Measurements from ENCODE around the gene APOL3. TPM values are rescaled to one million over a fixed set of nuclear protein-coding genes. Genes with fewer than 3 reads are reported as not detected.
A peak's percentile ranks its signal among the peaks of the same experiment; 100 is the strongest.

The APOL3 gene
- total and polyA plus RNA-seq, 10 of the 15 experiments (the other 5 are each of a cell fraction or from before 2014, with no cell fraction given) = 6.9 to 66.8 (median 48.5) TPM

DNA sequence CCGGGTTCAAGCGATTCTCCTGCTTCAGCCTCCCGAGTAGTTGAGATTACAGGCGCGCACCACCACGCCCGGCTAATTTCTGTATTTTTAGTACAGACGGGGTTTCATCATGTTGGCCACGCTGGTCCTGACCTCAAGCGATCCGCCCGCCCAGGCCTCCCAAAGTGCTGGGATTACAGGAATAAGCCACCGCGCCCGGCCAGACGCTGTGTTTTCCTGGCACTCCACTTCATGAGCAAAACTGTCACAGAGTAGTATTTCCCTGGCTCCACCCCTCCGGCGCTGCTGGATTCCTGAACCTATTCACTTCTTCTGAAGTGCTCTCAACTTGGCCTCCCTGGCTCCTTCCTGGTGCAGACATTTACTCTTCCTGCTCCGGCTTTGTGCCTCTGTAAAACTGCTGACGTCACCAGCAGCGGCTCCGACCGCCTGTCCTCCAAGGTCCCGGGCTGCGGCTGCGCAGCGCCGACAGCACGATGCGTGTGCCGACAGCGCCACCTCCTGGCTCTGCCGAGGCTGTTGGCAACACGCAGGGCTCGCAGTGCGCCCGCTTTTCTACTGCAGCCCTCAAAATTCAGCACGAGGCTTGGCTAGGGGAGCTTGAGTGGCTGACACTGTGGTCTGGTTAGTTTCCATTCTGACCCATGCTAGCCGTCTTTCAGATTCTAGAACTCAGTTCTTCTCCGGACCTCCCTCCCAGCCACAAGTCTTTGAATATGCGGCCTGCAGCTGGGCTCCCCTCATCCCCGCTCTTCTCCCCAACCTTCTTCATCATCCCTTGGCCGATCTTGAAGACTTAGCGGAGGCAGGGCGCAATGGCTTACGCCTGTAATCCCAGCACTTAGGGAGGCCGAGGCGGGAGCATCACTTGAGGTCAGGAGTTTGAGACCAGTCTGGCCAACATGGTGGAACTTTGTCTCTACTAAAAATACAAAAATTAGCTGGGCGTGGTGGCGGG, 36.6 kb downstream of the APOL3 start (continued):
- peak; percentile 78; the same call in 1 of the 2 replicates for TF ChIP-seq CREB1 (IDR thresholded peaks at IDR 0.05; ENCODE audit: low read depth)
- TF ChIP-seq, protein P1, sequence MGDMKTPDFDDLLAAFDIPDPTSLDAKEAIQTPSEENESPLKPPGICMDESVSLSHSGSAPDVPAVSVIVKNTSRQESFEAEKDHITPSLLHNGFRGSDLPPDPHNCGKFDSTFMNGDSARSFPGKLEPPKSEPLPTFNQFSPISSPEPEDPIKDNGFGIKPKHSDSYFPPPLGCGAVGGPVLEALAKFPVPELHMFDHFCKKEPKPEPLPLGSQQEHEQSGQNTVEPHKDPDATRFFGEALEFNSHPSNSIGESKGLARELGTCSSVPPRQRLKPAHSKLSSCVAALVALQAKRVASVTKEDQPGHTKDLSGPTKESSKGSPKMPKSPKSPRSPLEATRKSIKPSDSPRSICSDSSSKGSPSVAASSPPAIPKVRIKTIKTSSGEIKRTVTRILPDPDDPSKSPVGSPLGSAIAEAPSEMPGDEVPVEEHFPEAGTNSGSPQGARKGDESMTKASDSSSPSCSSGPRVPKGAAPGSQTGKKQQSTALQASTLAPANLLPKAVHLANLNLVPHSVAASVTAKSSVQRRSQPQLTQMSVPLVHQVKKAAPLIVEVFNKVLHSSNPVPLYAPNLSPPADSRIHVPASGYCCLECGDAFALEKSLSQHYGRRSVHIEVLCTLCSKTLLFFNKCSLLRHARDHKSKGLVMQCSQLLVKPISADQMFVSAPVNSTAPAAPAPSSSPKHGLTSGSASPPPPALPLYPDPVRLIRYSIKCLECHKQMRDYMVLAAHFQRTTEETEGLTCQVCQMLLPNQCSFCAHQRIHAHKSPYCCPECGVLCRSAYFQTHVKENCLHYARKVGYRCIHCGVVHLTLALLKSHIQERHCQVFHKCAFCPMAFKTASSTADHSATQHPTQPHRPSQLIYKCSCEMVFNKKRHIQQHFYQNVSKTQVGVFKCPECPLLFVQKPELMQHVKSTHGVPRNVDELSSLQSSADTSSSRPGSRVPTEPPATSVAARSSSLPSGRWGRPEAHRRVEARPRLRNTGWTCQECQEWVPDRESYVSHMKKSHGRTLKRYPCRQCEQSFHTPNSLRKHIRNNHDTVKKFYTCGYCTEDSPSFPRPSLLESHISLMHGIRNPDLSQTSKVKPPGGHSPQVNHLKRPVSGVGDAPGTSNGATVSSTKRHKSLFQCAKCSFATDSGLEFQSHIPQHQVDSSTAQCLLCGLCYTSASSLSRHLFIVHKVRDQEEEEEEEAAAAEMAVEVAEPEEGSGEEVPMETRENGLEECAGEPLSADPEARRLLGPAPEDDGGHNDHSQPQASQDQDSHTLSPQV (IDR thresholded peaks at IDR 0.05) = no peak
- TF ChIP-seq HDAC2 (IDR thresholded peaks at IDR 0.05) = no peak
- TF ChIP-seq ETV6 (conservative IDR thresholded peaks at IDR 0.05 in 1 of 2, IDR thresholded peaks at IDR 0.05 in 1 of 2; ENCODE audit: borderline replicate concordance in 1 of 2, low read depth in 1 of 2) = no peak
- TF ChIP-seq EED (IDR thresholded peaks at IDR 0.05; ENCODE audit: low read depth) = no peak
- TF ChIP-seq, protein P2, sequence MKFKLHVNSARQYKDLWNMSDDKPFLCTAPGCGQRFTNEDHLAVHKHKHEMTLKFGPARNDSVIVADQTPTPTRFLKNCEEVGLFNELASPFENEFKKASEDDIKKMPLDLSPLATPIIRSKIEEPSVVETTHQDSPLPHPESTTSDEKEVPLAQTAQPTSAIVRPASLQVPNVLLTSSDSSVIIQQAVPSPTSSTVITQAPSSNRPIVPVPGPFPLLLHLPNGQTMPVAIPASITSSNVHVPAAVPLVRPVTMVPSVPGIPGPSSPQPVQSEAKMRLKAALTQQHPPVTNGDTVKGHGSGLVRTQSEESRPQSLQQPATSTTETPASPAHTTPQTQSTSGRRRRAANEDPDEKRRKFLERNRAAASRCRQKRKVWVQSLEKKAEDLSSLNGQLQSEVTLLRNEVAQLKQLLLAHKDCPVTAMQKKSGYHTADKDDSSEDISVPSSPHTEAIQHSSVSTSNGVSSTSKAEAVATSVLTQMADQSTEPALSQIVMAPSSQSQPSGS (IDR thresholded peaks at IDR 0.05; ENCODE audit: low read length) = no peak
- TF ChIP-seq NFIC (IDR thresholded peaks at IDR 0.05; ENCODE audit: low read depth, low read length) = no peak
- TF ChIP-seq NR2C2 (IDR thresholded peaks at IDR 0.05; ENCODE audit: borderline replicate concordance, control insufficient read depth, insufficient read length, low read depth) = no peak
- TF ChIP-seq GATAD2B (conservative IDR thresholded peaks at IDR 0.05; ENCODE audit: low read depth) = no peak
- no peak for TF ChIP-seq STAT3 (IDR thresholded peaks at IDR 0.05; ENCODE audit: low read depth, low read length)
- peak; percentile 69 for TF ChIP-seq YY1 (IDR thresholded peaks at IDR 0.05; ENCODE audit: low read depth, low read length)
- peak; percentile 36; the same call in 1 of the 2 replicates for TF ChIP-seq NR2F1 (conservative IDR thresholded peaks at IDR 0.05)
- TF ChIP-seq, protein P3, sequence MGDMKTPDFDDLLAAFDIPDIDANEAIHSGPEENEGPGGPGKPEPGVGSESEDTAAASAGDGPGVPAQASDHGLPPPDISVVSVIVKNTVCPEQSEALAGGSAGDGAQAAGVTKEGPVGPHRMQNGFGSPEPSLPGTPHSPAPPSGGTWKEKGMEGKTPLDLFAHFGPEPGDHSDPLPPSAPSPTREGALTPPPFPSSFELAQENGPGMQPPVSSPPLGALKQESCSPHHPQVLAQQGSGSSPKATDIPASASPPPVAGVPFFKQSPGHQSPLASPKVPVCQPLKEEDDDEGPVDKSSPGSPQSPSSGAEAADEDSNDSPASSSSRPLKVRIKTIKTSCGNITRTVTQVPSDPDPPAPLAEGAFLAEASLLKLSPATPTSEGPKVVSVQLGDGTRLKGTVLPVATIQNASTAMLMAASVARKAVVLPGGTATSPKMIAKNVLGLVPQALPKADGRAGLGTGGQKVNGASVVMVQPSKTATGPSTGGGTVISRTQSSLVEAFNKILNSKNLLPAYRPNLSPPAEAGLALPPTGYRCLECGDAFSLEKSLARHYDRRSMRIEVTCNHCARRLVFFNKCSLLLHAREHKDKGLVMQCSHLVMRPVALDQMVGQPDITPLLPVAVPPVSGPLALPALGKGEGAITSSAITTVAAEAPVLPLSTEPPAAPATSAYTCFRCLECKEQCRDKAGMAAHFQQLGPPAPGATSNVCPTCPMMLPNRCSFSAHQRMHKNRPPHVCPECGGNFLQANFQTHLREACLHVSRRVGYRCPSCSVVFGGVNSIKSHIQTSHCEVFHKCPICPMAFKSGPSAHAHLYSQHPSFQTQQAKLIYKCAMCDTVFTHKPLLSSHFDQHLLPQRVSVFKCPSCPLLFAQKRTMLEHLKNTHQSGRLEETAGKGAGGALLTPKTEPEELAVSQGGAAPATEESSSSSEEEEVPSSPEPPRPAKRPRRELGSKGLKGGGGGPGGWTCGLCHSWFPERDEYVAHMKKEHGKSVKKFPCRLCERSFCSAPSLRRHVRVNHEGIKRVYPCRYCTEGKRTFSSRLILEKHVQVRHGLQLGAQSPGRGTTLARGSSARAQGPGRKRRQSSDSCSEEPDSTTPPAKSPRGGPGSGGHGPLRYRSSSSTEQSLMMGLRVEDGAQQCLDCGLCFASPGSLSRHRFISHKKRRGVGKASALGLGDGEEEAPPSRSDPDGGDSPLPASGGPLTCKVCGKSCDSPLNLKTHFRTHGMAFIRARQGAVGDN (IDR thresholded peaks at IDR 0.05) = no peak
- TF ChIP-seq, protein P4, sequence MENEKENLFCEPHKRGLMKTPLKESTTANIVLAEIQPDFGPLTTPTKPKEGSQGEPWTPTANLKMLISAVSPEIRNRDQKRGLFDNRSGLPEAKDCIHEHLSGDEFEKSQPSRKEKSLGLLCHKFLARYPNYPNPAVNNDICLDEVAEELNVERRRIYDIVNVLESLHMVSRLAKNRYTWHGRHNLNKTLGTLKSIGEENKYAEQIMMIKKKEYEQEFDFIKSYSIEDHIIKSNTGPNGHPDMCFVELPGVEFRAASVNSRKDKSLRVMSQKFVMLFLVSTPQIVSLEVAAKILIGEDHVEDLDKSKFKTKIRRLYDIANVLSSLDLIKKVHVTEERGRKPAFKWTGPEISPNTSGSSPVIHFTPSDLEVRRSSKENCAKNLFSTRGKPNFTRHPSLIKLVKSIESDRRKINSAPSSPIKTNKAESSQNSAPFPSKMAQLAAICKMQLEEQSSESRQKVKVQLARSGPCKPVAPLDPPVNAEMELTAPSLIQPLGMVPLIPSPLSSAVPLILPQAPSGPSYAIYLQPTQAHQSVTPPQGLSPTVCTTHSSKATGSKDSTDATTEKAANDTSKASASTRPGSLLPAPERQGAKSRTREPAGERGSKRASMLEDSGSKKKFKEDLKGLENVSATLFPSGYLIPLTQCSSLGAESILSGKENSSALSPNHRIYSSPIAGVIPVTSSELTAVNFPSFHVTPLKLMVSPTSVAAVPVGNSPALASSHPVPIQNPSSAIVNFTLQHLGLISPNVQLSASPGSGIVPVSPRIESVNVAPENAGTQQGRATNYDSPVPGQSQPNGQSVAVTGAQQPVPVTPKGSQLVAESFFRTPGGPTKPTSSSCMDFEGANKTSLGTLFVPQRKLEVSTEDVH (IDR thresholded peaks at IDR 0.05; ENCODE audit: low read depth, partially characterized antibody) = no peak
